ENCODE data around the gene SDF4.

Gene SDF4

DNA sequence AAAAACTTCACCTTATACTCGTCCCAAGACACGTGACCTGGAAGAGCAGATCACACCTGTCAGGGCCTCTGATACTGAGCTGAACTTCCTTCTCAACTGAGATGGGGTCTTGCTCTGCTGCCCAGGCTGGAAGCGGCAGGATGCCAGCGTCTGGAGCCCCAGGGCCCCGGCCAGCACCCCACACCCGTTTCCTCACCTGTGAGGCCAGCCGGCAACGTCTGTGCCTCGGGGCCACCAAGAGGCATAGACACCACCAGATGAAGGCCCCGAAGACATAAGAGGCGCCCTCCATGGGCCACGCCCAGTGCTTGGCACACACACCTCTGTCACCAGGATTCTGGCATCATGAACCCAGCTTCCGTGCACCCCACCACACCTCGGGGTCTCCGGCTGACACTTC lies 8.5 kb downstream of the SDF4 start:
- no peaks in the 10 kb centered on the region for H3K27me3 ChIP-seq (ENCODE audit: low read length)
- no peak overlapping the region for H3K9ac ChIP-seq (ENCODE audit: low read length)
- H3K4me3 ChIP-seq (ENCODE audit: insufficient read depth, low read length, poor library complexity, severe bottlenecking): no peak overlapping the region
- H2AFZ ChIP-seq (ENCODE audit: low read depth, low read length, severe bottlenecking): no peak overlapping the region
- no peak for TF ChIP-seq EZH2phosphoT487 (conservative IDR thresholded peaks at IDR 0.05; ENCODE audit: low read length)
- TF ChIP-seq, protein P1, sequence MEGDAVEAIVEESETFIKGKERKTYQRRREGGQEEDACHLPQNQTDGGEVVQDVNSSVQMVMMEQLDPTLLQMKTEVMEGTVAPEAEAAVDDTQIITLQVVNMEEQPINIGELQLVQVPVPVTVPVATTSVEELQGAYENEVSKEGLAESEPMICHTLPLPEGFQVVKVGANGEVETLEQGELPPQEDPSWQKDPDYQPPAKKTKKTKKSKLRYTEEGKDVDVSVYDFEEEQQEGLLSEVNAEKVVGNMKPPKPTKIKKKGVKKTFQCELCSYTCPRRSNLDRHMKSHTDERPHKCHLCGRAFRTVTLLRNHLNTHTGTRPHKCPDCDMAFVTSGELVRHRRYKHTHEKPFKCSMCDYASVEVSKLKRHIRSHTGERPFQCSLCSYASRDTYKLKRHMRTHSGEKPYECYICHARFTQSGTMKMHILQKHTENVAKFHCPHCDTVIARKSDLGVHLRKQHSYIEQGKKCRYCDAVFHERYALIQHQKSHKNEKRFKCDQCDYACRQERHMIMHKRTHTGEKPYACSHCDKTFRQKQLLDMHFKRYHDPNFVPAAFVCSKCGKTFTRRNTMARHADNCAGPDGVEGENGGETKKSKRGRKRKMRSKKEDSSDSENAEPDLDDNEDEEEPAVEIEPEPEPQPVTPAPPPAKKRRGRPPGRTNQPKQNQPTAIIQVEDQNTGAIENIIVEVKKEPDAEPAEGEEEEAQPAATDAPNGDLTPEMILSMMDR (IDR thresholded peaks at IDR 0.05; ENCODE audit: insufficient read depth, low read length, poor library complexity, severe bottlenecking): no peak
- H3K9me2 ChIP-seq (replicated peaks; ENCODE audit: insufficient read depth, low read length): no peaks in the 10 kb centered on the region
- no peaks in the 10 kb centered on the region for H3K9me3 ChIP-seq (ENCODE audit: insufficient read depth, low read length)
- no peaks in the 10 kb centered on the region for H4K20me1 ChIP-seq (ENCODE audit: low read depth, low read length)
- no peak overlapping the region for H3K27ac ChIP-seq (ENCODE audit: low read depth, low read length)
- H3F3A ChIP-seq (ENCODE audit: insufficient read depth): no peaks in the 10 kb centered on the region
- peaks cover 9% of the 10 kb centered on the region; the same call in 1 of the 2 replicates for H3K79me2 ChIP-seq (ENCODE audit: insufficient read depth, low read length)
- H3K4me2 ChIP-seq (ENCODE audit: low read depth, low read length, poor library complexity, severe bottlenecking): no peak overlapping the region
- H3K36me3 ChIP-seq (ENCODE audit: low read length): no peaks in the 10 kb centered on the region

GRCh38 chr1:1222575-1223225 lies 9.1 kb downstream of the SDF4 start:
- H3K36me3 ChIP-seq (ENCODE audit: low read length): no peaks in the 10 kb centered on the region
- H3K9ac ChIP-seq (ENCODE audit: low read length): no peak overlapping the region

DNA sequence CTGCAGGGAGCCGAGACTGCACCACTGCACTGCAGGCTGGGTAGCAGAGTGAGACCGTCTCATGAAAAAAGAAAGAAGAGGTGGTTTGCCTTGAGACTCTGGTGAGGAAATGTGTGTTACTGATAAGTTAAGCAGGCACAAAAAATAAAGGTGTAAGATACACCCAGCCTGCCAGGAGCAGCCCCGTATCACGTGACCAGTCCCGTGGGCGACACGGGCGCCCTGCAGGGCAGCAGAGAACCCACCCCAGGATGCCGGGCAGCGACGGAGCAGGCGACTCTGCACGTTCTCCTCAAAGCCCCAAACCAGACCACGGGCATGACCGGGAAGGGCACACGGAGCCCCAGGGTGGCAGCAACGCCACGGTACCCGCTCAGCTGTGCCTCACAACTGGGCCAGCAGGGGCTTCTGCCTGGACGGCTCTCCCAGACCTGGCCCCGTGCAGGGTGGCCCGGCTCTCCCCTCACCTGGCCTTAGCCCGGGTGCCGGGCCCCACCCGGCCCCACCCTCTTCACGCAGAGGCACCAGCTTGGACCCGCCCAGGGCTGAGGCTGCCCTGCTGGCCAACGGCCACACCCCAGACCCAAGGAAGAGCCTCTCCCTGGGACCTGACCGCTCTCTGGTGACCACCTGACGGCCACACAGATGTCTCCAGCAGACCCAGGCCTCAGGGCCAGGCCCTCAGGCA lies 9.8 kb downstream of the SDF4 start:
- H3K27ac ChIP-seq (ENCODE audit: low read depth, low read length): no peak overlapping the region
- H3F3A ChIP-seq (ENCODE audit: insufficient read depth): no peaks in the 10 kb centered on the region
- no peak overlapping the region for H2AFZ ChIP-seq (ENCODE audit: low read depth, low read length, severe bottlenecking)
- H3K36me3 ChIP-seq (ENCODE audit: low read length): no peaks in the 10 kb centered on the region
- no peak overlapping the region for H3K4me2 ChIP-seq (ENCODE audit: low read depth, low read length, poor library complexity, severe bottlenecking)
- H3K9ac ChIP-seq (ENCODE audit: low read length): no peak overlapping the region
- H3K27me3 ChIP-seq (ENCODE audit: low read length): no peaks in the 10 kb centered on the region
- no peak overlapping the region for H3K4me3 ChIP-seq (ENCODE audit: insufficient read depth, low read length, poor library complexity, severe bottlenecking)
- no peaks in the 10 kb centered on the region for H3K9me3 ChIP-seq (ENCODE audit: insufficient read depth, low read length)
- no peaks in the 10 kb centered on the region for H4K20me1 ChIP-seq (ENCODE audit: low read depth, low read length)
- TF ChIP-seq, protein P1 (IDR thresholded peaks at IDR 0.05; ENCODE audit: insufficient read depth, low read length, poor library complexity, severe bottlenecking): no peak
- no peak for TF ChIP-seq EZH2phosphoT487 (conservative IDR thresholded peaks at IDR 0.05; ENCODE audit: low read length)
- H3K79me2 ChIP-seq (ENCODE audit: insufficient read depth, low read length): peaks cover 7% of the 10 kb centered on the region; the same call in 1 of the 2 replicates
- H3K9me2 ChIP-seq (replicated peaks; ENCODE audit: insufficient read depth, low read length): no peaks in the 10 kb centered on the region

More at GRCh38 chr1:1222575-1223225, 9.1 kb downstream of the SDF4 start:
- H3K4me2 ChIP-seq (ENCODE audit: low read depth, low read length, poor library complexity, severe bottlenecking): no peak overlapping the region
- peaks cover 8% of the 10 kb centered on the region; the same call in 1 of the 2 replicates for H3K79me2 ChIP-seq (ENCODE audit: insufficient read depth, low read length)
- H3K27me3 ChIP-seq (ENCODE audit: low read length): no peaks in the 10 kb centered on the region
- no peak for TF ChIP-seq EZH2phosphoT487 (conservative IDR thresholded peaks at IDR 0.05; ENCODE audit: low read length)
- H3K4me3 ChIP-seq (ENCODE audit: insufficient read depth, low read length, poor library complexity, severe bottlenecking): no peak overlapping the region
- no peaks in the 10 kb centered on the region for H3F3A ChIP-seq (ENCODE audit: insufficient read depth)
- no peak overlapping the region for H3K27ac ChIP-seq (ENCODE audit: low read depth, low read length)
- no peaks in the 10 kb centered on the region for H4K20me1 ChIP-seq (ENCODE audit: low read depth, low read length)
- H3K9me2 ChIP-seq (replicated peaks; ENCODE audit: insufficient read depth, low read length): no peaks in the 10 kb centered on the region
- no peaks in the 10 kb centered on the region for H3K9me3 ChIP-seq (ENCODE audit: insufficient read depth, low read length)
- no peak overlapping the region for H2AFZ ChIP-seq (ENCODE audit: low read depth, low read length, severe bottlenecking)

GRCh38 chr1:1220197-1220596 lies 11.6 kb downstream of the SDF4 start:
- Histone ChIP-seq H2AFZ (ENCODE audit: low read depth, low read length, severe bottlenecking) (no peak overlapping the region), H3K36me3 (ENCODE audit: low read length) (no peaks in the 10 kb centered on the region), H3K79me2 (ENCODE audit: insufficient read depth, low read length) (peaks cover 7% of the 10 kb centered on the region; the same call in 1 of the 2 replicates), H3K4me3 (ENCODE audit: insufficient read depth, low read length, poor library complexity, severe bottlenecking) (no peak overlapping the region), H3K9ac (ENCODE audit: low read length) (no peak overlapping the region), H3K27me3 (ENCODE audit: low read length) (no peaks in the 10 kb centered on the region), H3K4me2 (ENCODE audit: low read depth, low read length, poor library complexity, severe bottlenecking) (no peak overlapping the region), H3K27ac (ENCODE audit: low read depth, low read length) (no peak overlapping the region), H4K20me1 (ENCODE audit: low read depth, low read length) (no peaks in the 10 kb centered on the region), H3K9me3 (ENCODE audit: insufficient read depth, low read length) (no peaks in the 10 kb centered on the region), H3F3A (ENCODE audit: insufficient read depth) (no peaks in the 10 kb centered on the region), H3K9me2 (replicated peaks; ENCODE audit: insufficient read depth, low read length) (no peaks in the 10 kb centered on the region)
- TF ChIP-seq, protein P1 (IDR thresholded peaks at IDR 0.05; ENCODE audit: insufficient read depth, low read length, poor library complexity, severe bottlenecking): no peak
- TF ChIP-seq EZH2phosphoT487 (conservative IDR thresholded peaks at IDR 0.05; ENCODE audit: low read length): no peak

Data from SU-DHL-6 (cell line).